HEK293 (cell line): ENCODE results near the gene SH3PXD2B.

Source experiments
- GLIS2 ChIP-seq: fragments of 450-650 bp; formaldehyde crosslinking; IDR thresholded peaks from 2 replicates; pipeline ENCODE4 v1.5.1; 2016; ENCODE audit warnings: missing biosample characterization, missing genetic modification characterization
- HOXD13 ChIP-seq: sonication (generic); formaldehyde crosslinking; IDR thresholded peaks from 2 replicates; pipeline ENCODE4 v1.8.0; 2022; ENCODE audit warnings: missing genetic modification reagents, borderline replicate concordance
- MYNN ChIP-seq: fragments of 450-650 bp; formaldehyde crosslinking; IDR thresholded peaks from 2 replicates; pipeline ENCODE4 v1.5.1; 2016; ENCODE audit warnings: missing biosample characterization, missing genetic modification characterization, borderline replicate concordance
- OVOL3 ChIP-seq: fragments of 450-650 bp; formaldehyde crosslinking; IDR thresholded peaks from 2 replicates; pipeline ENCODE4 v1.5.1; 2016; ENCODE audit warnings: missing biosample characterization, missing genetic modification characterization
- SETDB1 ChIP-seq: IDR thresholded peaks from one replicate; pipeline ENCODE4 v1.6.1; 2017; ENCODE audit warnings: mild to moderate bottlenecking, low read length, moderate library complexity, mixed read lengths; ENCODE audit not compliant: insufficient read length
- SP3 ChIP-seq: fragments of 450-650 bp; formaldehyde crosslinking; IDR thresholded peaks from 2 replicates; pipeline ENCODE4 v1.5.1; 2016; ENCODE audit warnings: missing biosample characterization, missing genetic modification characterization
- SP7 ChIP-seq: fragments of 450-650 bp; formaldehyde crosslinking; IDR thresholded peaks from 2 replicates; pipeline ENCODE4 v1.5.1; 2016; ENCODE audit warnings: missing biosample characterization, missing genetic modification characterization
- TCF7L2 ChIP-seq: IDR thresholded peaks from 2 replicates; pipeline ENCODE4 v1.6.1; 2011; ENCODE audit warnings: low read depth, mild to moderate bottlenecking, inconsistent platforms, low read length, moderate library complexity, borderline replicate concordance
- ZBTB17 ChIP-seq: fragments of 450-650 bp; formaldehyde crosslinking; IDR thresholded peaks from 2 replicates; pipeline ENCODE4 v1.5.1; 2016; ENCODE audit warnings: missing biosample characterization, missing genetic modification characterization
- ZBTB7A ChIP-seq: fragments of 450-650 bp; formaldehyde crosslinking; IDR thresholded peaks from 2 replicates; pipeline ENCODE4 v1.5.1; 2016; ENCODE audit warnings: low read depth, missing biosample characterization, missing genetic modification characterization
- ZFHX2 ChIP-seq: fragments of 450-650 bp; formaldehyde crosslinking; conservative IDR thresholded peaks from 2 replicates; pipeline ENCODE4 v1.5.1; 2016; ENCODE audit warnings: missing biosample characterization, missing genetic modification characterization
- ZFP69B ChIP-seq: fragments of 450-650 bp; formaldehyde crosslinking; IDR thresholded peaks from 2 replicates; pipeline ENCODE4 v1.5.1; 2016; ENCODE audit warnings: missing biosample characterization, missing genetic modification characterization
- ZNF114 ChIP-seq: fragments of 450-650 bp; formaldehyde crosslinking; IDR thresholded peaks from 2 replicates; pipeline ENCODE4 v1.5.0; 2017; ENCODE audit warnings: missing biosample characterization, missing genetic modification characterization
- ZNF121 ChIP-seq: fragments of 450-650 bp; formaldehyde crosslinking; IDR thresholded peaks from 2 replicates; pipeline ENCODE4 v1.5.1; 2016; ENCODE audit warnings: missing biosample characterization, missing genetic modification characterization
- ZNF239 ChIP-seq: fragments of 450-650 bp; formaldehyde crosslinking; IDR thresholded peaks from 2 replicates; pipeline ENCODE4 v1.5.1; 2016; ENCODE audit warnings: missing biosample characterization, missing genetic modification characterization
- ZNF350 ChIP-seq: fragments of 450-650 bp; formaldehyde crosslinking; IDR thresholded peaks from 2 replicates; pipeline ENCODE4 v1.5.0; 2017; ENCODE audit warnings: missing biosample characterization, mild to moderate bottlenecking, missing genetic modification characterization
- ZNF366 ChIP-seq: fragments of 450-650 bp; formaldehyde crosslinking; conservative IDR thresholded peaks from 2 replicates; pipeline ENCODE4 v1.5.1; 2016; ENCODE audit warnings: missing biosample characterization, missing genetic modification characterization
- ZNF416 ChIP-seq: fragments of 450-650 bp; formaldehyde crosslinking; IDR thresholded peaks from 2 replicates; pipeline ENCODE4 v1.5.1; 2016; ENCODE audit warnings: missing biosample characterization, missing genetic modification characterization
- ZNF660 ChIP-seq: fragments of 450-650 bp; IDR thresholded peaks from 2 replicates; pipeline ENCODE4 v1.5.1; 2018; ENCODE audit warnings: missing biosample characterization, mild to moderate bottlenecking, missing genetic modification characterization
- ZNF670 ChIP-seq: fragments of 450-650 bp; formaldehyde crosslinking; IDR thresholded peaks from 2 replicates; pipeline ENCODE4 v1.5.1; 2016; ENCODE audit warnings: missing biosample characterization, missing genetic modification characterization, low read depth
- TF ChIP-seq, protein P1 (sequence below): fragments of 450-650 bp; formaldehyde crosslinking; IDR thresholded peaks from 2 replicates; pipeline ENCODE4 v1.5.1; 2016; ENCODE audit warnings: missing biosample characterization, missing genetic modification characterization
- TF ChIP-seq, protein P2 (sequence below): fragments of 450-650 bp; formaldehyde crosslinking; IDR thresholded peaks from 2 replicates; pipeline ENCODE4 v1.5.1; 2016; ENCODE audit warnings: missing biosample characterization, missing genetic modification characterization
- TF ChIP-seq, protein P3 (sequence below): fragments of 450-650 bp; formaldehyde crosslinking; IDR thresholded peaks from 2 replicates; pipeline ENCODE4 v1.5.1; 2016; ENCODE audit warnings: missing biosample characterization, missing genetic modification characterization
- TF ChIP-seq, protein P4 (sequence below): fragments of 450-650 bp; formaldehyde crosslinking; IDR thresholded peaks from 2 replicates; pipeline ENCODE4 v1.5.1; 2016; ENCODE audit warnings: missing biosample characterization, missing genetic modification characterization, borderline replicate concordance
- TF ChIP-seq, protein P5 (sequence below): fragments of 450-650 bp; formaldehyde crosslinking; IDR thresholded peaks from 2 replicates; pipeline ENCODE4 v1.5.1; 2016; ENCODE audit warnings: missing biosample characterization, missing genetic modification characterization

Gene SH3PXD2B

DNA sequence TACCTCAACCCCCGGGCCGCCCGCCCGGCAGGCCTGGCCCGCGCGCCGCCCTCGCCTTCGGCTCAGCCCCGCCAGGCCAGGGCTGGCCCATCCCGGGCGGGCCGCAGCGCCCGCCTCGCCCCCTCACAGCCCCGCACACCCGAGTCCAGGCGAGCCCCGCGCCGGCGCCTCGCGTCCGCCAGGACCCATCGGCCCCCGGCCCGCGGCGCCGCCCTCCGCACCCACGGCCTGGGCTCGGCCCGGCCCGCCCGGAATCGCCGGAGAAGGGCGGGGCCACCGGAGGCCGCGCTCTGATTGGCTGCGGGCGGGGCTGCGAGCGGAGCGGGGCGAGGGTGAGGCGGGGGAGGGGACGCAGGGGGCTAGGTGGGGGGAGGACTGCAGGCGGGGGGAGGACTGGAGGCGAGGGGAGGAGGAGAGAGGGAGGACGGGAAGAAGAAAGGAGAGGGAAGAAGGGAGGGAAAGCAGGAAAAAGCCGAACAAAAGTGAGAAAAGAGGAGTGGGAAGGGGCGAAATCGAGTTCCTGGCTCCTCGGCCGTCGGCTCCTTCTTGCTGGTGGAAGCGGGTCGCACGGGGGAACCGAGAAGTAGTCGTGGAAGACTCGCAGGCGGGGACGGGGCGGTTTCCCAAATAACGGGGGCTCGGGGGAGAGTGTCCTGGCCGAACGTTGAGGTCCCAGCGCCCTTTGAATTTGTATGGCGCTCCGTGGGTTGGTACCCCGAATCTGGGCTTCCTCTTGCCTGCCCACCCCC, 170.3 kb downstream of the SH3PXD2B start (continued):
- TF ChIP-seq, protein P1, sequence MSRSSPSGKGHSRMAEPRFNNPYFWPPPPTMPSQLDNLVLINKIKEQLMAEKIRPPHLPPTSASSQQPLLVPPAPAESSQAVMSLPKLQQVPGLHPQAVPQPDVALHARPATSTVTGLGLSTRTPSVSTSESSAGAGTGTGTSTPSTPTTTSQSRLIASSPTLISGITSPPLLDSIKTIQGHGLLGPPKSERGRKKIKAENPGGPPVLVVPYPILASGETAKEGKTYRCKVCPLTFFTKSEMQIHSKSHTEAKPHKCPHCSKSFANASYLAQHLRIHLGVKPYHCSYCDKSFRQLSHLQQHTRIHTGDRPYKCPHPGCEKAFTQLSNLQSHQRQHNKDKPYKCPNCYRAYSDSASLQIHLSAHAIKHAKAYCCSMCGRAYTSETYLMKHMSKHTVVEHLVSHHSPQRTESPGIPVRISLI (tag by site-specific recombination), result no peak
- TF ChIP-seq ZFHX2 (tag by site-specific recombination), result peak; percentile 67
- TF ChIP-seq SP3 (tag by site-specific recombination), result peak; percentile 81
- TF ChIP-seq GLIS2 (tag by site-specific recombination), result peak; percentile 78
- peak; percentile 47; the same call in 1 of the 2 replicates for TF ChIP-seq ZFP69B (tag by site-specific recombination)
- no peak for TF ChIP-seq ZNF670 (tag by site-specific recombination)
- no peak for TF ChIP-seq SETDB1
- TF ChIP-seq ZBTB17, result peak; percentile 78
- TF ChIP-seq OVOL3 (tag by site-specific recombination), result no peak
- no peak for TF ChIP-seq ZNF350 (tag by site-specific recombination)
- TF ChIP-seq, protein P2, sequence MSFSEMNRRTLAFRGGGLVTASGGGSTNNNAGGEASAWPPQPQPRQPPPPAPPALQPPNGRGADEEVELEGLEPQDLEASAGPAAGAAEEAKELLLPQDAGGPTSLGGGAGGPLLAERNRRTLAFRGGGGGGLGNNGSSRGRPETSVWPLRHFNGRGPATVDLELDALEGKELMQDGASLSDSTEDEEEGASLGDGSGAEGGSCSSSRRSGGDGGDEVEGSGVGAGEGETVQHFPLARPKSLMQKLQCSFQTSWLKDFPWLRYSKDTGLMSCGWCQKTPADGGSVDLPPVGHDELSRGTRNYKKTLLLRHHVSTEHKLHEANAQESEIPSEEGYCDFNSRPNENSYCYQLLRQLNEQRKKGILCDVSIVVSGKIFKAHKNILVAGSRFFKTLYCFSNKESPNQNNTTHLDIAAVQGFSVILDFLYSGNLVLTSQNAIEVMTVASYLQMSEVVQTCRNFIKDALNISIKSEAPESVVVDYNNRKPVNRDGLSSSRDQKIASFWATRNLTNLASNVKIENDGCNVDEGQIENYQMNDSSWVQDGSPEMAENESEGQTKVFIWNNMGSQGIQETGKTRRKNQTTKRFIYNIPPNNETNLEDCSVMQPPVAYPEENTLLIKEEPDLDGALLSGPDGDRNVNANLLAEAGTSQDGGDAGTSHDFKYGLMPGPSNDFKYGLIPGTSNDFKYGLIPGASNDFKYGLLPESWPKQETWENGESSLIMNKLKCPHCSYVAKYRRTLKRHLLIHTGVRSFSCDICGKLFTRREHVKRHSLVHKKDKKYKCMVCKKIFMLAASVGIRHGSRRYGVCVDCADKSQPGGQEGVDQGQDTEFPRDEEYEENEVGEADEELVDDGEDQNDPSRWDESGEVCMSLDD (tag by site-specific recombination), result peak; percentile 70
- TF ChIP-seq ZNF114 (tag by site-specific recombination), result no peak
- no peak for TF ChIP-seq ZBTB7A (tag by site-specific recombination)
- no peak for TF ChIP-seq MYNN (tag by site-specific recombination)
- TF ChIP-seq ZNF416 (tag by site-specific recombination), result no peak
- TF ChIP-seq HOXD13 (CRISPR knock-in tag), result no peak
- TF ChIP-seq TCF7L2, result no peak
- TF ChIP-seq, protein P3, sequence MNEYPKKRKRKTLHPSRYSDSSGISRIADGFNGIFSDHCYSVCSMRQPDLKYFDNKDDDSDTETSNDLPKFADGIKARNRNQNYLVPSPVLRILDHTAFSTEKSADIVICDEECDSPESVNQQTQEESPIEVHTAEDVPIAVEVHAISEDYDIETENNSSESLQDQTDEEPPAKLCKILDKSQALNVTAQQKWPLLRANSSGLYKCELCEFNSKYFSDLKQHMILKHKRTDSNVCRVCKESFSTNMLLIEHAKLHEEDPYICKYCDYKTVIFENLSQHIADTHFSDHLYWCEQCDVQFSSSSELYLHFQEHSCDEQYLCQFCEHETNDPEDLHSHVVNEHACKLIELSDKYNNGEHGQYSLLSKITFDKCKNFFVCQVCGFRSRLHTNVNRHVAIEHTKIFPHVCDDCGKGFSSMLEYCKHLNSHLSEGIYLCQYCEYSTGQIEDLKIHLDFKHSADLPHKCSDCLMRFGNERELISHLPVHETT, result no peak
- no peak for TF ChIP-seq ZNF239 (tag by site-specific recombination)
- no peak for TF ChIP-seq ZNF121 (tag by site-specific recombination)
- no peak for TF ChIP-seq ZNF660
- TF ChIP-seq, protein P4, sequence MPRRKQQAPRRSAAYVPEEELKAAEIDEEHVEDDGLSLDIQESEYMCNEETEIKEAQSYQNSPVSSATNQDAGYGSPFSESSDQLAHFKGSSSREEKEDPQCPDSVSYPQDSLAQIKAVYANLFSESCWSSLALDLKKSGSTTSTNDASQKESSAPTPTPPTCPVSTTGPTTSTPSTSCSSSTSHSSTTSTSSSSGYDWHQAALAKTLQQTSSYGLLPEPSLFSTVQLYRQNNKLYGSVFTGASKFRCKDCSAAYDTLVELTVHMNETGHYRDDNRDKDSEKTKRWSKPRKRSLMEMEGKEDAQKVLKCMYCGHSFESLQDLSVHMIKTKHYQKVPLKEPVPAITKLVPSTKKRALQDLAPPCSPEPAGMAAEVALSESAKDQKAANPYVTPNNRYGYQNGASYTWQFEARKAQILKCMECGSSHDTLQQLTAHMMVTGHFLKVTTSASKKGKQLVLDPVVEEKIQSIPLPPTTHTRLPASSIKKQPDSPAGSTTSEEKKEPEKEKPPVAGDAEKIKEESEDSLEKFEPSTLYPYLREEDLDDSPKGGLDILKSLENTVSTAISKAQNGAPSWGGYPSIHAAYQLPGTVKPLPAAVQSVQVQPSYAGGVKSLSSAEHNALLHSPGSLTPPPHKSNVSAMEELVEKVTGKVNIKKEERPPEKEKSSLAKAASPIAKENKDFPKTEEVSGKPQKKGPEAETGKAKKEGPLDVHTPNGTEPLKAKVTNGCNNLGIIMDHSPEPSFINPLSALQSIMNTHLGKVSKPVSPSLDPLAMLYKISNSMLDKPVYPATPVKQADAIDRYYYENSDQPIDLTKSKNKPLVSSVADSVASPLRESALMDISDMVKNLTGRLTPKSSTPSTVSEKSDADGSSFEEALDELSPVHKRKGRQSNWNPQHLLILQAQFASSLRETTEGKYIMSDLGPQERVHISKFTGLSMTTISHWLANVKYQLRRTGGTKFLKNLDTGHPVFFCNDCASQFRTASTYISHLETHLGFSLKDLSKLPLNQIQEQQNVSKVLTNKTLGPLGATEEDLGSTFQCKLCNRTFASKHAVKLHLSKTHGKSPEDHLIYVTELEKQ (tag by site-specific recombination), result no peak
- TF ChIP-seq SP7 (tag by site-specific recombination), result 0 out of 2 replicates have a peak, but pooled peaks have one; percentile 31
- TF ChIP-seq ZNF366 (tag by site-specific recombination), result peak; percentile 90
- TF ChIP-seq, protein P5, sequence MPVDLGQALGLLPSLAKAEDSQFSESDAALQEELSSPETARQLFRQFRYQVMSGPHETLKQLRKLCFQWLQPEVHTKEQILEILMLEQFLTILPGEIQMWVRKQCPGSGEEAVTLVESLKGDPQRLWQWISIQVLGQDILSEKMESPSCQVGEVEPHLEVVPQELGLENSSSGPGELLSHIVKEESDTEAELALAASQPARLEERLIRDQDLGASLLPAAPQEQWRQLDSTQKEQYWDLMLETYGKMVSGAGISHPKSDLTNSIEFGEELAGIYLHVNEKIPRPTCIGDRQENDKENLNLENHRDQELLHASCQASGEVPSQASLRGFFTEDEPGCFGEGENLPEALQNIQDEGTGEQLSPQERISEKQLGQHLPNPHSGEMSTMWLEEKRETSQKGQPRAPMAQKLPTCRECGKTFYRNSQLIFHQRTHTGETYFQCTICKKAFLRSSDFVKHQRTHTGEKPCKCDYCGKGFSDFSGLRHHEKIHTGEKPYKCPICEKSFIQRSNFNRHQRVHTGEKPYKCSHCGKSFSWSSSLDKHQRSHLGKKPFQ (tag by site-specific recombination), result no peak
